Mucosa of gallbladder (tissue), 1 donor: ENCODE results near the gene RBMS3. TPM values are rescaled to one million over a fixed set of nuclear protein-coding genes. Genes with fewer than 3 reads are reported as not detected.

Experiments
- DNase-seq: peaks from one replicate; pipeline ENCODE4 v3.0.0-alpha.2; 2020; ENCODE audit warnings: low spot score
- total RNA-seq: library from RNA; stranded (reverse); gene quantifications from one replicate; pipeline ENCODE4 v1.2.1, GENCODE V29; 2021
- donor health status: DM: no; HTN: no; CAD: no.

The RBMS3 gene
- total RNA-seq, 1 donor from 2014 or later = 49.6 TPM

DNA sequence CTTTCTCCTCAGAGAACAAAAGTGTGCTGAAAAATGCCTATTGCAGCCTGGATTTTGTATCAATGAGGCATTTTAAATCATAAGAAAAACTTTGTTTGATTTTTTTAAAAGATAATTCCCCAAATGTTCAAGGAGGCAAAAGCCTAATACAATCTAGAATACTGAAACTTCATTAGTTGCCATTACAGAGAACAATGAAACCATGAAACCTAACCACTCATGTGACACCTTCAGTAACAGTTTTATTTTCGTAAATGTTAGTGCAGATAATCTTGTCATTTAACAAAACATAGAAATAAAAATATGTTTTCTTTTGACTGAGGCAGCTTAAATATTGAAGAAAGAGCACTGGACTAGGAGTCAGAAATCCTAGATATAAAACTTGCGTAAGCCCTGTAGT is 655.9 kb downstream of the RBMS3 start:
- no peak for DNase-seq

DNA sequence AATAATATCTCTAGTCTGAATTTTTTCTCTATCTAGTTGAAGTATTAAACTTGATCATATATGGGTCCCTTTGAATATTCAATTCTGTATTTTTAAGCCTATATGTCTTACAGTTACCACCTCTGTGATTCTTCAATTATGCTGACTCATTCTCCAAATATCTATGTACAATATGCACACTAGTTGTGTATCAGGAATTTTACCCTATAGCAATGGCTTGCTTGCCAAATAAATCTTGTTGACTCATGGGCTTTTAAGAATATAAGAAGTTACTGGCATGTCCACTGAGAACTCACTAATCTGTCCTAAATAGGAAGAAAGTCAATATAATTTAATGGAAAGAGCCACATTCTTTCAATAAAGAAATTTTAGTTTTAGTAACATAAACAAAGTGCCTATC is 656.3 kb downstream of the RBMS3 start:
- DNase-seq = no peak

DNA sequence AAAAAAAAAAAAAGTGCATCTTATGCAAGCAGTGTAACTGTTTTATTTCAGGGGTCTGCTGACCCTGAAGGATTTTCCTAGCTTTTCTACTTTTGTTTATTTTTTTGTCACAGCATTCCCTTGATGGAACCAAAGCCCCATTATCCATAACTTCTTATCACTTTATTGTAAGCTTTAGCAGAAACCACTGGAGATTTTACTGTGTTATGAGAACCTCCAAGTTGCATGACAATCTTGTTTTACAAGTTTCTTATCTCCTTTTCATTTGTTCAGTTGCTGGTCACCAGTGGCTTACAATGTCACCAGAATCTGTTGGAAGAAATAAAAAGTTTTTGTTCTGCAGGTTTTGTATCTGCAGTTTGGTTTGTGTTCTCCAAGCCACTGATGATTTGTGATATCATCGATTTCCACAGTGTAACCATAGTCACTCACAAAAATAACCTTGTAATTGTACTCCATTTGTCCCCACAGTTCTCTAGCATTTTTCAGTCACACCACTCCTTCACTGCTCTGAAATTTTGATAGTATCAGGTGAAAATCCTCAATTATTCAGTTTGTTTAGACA is 660.0 kb downstream of the RBMS3 start:
- no peak for DNase-seq

DNA sequence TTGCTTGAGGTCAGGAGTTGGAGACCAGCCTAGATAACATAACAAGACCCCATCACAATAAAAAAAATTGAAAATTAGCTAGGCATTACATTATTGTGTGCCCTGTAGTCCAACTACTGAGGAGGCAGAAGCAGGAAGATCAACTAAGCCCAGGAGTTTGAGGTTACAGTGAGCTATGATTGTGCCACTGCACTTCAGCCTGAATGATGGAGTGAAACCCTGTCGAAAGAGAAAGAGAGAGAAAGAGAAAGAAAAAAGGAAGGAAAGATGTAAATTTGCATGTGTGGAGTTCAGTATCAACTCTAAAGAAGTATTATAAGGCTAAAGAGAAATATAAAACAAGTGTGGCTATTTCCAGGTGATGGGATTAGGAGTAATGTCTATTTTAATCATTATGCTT is 661.4 kb downstream of the RBMS3 start:
- no peak for DNase-seq

DNA sequence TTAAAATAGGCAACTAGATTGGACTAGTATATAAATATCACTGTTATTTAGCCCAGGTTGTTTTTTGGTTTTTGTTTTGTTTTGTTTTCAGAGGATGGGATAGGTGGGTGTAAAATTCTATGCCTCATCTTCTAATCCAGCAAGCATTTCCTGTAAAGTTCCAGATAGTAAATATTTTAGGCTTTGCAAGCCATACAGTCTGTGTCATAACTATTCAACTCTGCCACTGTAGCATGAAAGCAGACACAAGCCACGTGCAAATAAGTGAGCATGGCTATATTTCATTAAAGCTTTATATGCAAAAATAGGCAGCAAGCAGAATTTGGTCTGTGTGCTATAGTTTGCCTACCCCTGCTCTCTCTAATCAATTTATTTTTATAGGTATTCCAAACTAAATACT is 668.3 kb downstream of the RBMS3 start:
- no peak for DNase-seq

DNA sequence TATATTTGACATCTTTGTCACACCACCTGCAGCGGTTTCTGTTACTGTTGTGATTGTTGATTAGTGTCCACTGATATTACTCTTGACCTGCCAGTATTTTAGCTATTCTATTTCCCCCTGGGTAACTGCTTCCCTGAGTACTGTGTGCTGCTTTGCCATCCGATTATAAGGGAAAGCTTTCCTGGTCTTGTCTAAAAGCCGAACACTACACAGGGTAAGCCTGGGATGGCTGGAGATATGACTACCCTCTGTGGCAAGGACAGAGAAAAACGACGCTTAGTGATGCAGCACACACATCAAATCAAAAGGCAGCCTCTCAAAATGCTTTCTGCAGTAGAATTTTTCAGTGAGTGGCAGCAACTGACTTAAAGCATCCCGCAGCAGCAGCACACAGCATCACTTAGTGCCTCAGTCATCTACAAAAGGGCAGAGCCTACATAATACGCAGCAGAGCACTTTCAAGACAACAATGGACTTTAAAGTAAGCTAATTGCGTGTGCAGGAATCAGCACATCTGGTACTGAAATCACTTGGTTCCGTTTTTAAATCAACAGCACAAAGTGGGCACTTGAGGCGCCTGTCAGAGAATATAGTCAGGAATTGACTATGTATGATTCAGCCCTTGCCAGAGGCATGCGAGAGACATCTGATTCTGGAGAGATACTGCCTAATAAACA is 669.2 kb downstream of the RBMS3 start:
- no peak for DNase-seq

DNA sequence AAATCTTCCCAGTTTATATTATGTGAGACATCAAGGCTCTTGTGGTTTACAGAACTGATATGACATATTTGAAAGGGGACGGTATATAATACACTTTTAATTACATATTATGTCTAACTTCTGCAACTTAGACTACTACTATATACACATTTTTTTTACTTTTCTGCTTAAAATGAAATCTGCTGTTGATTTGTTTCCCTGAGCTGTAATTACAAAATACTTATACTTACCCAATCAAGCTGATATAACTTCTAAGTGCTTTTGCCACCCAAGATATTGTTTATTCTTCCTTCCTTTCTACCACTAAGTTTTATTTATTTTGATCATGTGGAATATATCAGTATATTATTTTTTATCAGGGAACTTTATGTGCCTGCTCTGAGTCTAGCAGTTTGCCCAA is 671.6 kb downstream of the RBMS3 start:
- DNase-seq = no peak

DNA sequence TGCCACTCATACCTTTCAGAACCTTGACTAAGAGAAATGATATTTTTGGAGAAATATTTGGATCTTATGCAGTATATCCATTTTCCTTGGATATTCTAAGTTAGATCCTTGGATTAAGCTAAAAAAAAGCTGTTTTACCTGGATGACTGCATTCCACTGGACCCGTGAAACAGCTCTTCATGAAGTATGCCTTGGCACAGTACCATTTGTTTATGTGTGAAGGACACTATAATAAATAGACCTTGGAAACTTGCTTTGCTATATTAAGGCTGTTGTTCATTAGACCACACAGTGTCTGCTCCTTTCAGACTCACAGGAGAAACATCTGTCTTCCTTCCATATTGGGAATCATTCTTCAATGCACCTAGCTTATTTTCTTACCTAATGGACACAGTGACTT is 674.5 kb downstream of the RBMS3 start:
- no peak for DNase-seq

DNA sequence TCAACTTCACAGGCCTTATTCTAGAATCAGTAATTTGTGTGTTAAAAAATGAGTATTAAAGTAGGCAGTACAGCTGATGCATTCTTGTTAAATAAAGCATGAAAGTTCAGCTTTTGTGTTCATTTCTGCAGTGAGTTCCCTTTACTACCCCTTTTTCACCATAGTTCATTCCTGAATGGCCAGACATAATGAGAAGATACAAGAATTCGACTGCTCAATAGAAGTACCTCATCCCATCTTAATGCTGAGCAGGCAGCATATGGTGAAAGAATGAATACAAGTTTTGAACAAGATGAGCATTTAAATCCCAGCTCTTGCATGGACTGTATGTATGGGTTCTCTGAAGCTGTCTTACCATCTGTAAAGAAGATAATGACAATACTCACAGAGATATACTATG is 677.9 kb downstream of the RBMS3 start:
- DNase-seq = no peak

DNA sequence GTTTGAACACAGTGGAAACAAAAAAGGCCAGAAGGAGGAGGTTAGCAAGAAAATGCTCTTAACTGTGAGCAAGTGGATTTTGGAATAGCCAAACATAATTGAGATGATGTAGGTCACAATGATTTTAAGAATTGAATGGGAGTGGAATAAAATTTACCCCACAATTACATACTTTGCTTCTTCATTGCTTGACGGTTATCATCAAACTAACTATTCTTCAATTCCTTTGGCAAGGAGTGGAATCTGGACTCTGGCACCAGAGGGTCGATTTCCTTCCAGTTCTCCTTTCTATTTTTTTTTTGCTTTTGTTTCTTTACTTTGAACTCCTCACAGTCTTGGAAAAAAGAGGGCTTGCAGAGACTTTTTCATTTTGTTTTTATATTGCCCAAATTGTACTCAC is 691.0 kb downstream of the RBMS3 start:
- DNase-seq = no peak

DNA sequence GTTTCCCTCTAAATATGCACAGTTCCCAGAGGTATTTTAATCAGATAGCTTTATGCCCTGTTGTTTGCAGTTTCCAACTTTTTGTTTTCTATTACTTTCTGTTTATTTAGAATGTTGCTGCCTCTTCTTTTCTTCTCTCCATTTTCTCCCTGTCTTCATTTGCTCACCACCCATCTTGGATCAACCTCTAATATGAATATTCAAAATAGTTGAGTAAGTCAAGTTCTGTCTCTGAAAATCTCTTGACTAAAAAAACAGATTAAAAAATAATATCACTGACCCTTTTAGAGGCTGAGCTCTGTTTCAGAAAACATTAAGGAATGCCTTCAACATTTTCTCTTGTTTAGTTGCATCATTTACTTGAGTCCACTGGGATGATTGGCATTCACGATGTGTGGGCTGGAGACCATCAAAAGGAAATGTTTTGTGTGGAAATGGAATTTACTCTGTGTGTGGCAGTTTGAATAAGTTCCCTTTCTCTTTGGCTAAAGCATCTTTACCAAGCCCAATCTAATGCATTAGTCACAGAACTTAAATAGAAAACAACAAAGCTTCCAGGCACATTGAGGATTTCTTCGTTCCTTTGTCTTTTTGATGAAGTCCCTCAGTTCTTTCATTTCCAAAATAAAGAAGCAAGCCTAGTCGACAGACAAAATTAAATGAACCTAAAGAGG is 691.6 kb downstream of the RBMS3 start:
- DNase-seq = no peak

DNA sequence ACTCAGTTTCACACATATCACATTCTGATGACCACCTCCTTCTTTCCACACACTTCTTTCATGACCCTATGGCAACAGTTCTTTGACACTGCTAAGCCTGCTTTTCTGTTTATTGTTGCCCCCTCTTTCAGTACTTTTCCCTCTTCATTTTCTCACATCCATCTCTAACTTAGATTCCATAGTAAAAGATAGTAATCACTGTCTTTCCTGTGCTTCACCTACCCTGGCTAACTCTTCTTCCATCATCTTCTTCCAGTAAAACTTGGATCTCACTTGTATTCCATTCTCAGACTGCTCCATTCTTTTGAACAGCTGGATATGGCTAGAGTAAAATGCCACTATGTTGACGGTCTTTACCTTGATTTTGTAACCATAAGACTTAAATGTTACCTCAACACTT is 692.9 kb downstream of the RBMS3 start:
- DNase-seq = no peak

DNA sequence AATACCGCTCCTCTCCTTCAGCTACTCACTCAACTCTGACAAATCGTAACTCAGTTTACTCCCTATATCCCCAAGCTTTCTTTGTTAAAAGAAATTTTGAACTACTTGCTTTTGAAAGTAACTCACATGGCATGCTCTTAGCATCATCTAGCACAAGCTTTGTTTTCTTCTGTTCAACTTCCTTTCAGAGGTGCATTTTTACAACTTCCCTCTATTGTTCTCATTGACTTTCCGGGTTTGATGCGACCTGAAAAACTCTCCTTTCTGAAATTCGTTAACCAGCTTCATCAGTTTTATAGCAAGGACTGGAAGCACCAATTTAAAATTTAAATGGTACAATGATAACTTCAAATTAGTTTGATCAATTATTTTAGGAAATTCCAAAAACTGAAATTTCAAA is 696.0 kb downstream of the RBMS3 start:
- no peak for DNase-seq

DNA sequence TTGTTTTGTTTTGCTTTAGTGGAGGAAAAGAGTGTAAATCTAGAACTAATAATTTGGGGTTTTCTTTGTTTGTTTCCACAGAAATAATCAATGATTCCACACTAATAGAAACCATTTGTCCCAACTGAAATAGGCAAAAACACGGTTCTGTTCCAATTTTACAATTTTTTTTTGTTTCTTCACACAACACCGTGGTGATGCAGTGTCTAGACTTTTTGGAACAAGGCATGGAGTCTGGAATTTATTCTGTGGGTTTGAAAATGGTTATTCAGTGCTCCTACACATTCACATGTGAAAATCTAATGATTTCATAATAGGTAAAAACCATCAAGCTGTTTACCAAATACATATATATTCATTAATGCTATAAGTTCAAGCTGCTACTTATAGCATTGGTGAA is 696.5 kb downstream of the RBMS3 start:
- DNase-seq = no peak

DNA sequence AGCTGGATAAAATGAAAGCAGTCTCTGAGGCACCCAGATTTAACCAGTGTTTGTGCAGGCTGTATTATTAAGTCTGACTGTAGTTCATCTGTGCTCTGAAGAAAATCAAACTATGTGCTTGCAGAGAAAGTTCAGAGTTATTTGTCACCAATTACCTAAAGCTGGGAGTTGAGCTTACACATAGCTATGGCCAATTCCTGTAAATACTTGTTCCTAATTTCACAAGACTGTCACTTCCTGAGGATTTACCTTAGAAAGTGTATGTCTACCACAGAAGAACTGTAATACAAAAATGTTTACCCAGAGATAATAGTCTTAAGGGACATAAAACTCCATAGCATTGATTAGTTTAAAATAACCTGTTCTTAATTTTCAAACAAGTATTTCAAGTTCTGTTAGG is 697.2 kb downstream of the RBMS3 start:
- DNase-seq = no peak

DNA sequence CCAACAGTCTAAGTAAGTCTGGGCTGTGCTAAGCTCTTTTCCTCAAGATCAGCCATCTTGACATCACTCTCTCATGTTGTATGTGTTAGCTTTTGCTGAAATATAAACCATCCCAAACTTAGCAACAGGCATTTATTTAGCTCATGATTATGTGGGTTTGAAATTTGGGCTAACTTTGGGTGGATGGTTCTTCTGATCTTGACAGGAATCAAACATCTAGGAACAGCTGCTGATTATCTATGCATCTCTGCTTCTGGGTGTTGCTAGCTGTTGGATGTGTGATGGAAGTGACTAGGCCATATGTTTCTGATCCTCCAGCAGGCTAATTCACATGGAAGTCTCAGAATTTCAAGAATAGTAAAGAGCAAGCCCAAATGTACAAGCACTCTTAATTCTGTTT is 710.3 kb downstream of the RBMS3 start:
- DNase-seq = no peak

DNA sequence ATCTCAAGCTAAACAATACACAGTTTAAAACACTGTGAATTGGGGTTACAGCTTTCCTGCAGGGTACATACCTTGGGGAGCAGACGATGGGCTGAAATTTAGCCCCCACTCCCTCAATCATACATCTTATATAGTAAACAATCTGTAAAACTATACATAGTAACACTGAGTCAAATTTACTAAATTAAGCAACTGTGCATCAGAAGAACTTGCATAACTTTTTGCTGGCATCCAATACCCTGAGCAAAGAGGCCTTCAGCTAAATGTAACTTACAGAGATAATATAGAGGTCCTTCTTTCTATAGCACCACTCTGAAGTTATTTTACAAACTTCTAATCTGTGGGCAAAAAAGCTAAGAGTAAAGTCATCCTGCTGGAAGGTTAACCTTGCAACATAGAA is 721.9 kb downstream of the RBMS3 start:
- DNase-seq = no peak

DNA sequence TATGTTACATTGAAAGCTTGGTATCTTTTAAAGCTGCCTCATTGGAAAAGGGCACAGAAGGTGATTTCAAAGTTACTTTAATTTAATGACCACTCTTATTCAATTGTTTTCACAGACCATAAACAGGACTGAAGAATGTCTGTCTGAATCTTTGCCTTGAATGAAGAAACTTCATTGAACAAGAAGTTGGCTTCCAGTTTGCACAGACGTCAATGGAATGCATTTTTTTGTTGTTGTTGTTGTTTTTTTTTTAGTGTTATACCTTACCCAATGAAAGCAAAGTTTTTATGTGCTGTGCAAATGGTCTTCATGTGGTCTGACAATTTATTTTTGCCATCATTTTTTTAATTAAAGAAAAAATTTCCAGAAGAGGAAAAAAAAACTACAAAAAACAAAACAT is 722.9 kb downstream of the RBMS3 start:
- DNase-seq = no peak

DNA sequence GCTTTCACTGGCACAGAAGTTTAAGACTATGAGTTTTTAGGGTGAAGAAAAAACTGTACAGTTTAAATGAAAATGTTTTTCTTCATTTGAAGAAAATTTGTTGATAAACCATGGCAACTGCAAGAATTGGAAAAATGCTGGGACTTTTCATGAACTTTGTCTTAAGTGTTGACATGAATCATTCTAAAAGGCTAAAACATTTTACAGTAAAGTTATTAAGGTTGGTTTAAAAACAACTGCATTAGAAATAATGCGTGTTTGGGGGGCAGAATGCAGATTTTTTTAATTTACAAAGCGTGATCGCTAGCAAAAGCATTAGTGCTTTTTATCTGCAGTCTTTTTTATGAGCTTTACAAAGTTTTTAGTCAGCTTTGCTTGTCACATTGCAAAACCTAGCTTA is 723.6 kb downstream of the RBMS3 start:
- no peak for DNase-seq

DNA sequence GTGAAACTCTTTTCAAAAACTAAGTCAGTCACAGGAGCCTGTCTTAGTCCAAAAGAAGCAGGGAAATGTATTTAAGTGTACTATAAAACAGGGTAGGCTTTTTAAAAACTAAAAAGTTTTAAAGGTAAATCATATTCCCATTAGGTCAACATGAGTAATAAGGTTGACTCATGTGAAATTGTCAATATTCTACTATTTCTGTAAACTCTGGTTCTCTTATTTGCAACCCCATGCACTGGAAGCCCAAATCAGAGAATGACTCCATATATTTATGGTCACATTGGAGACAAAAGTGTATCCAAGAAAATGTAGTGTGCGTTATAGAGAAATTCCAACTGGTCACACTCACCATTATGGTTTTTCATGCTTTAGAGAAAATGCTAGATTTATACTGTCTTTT is 725.2 kb downstream of the RBMS3 start:
- no peak for DNase-seq

DNA sequence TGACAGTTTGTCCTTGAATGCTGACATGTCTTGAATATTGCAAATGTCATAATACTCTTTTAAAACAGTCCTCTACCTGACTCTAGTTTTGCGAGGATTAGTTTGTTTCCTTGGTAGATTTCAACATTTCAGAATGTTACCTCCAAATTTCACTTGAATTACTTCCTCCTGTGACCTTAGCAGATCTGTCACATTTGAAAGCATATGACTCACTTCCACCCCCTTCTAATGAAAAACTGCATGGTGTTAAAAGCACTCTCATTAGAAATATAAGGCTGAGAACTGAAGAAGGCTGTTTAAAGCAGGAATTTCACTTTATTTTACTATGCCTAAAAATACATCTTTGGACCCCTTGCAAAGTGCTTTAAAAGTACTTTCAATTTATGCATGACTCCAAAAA is 726.8 kb downstream of the RBMS3 start:
- DNase-seq = no peak

DNA sequence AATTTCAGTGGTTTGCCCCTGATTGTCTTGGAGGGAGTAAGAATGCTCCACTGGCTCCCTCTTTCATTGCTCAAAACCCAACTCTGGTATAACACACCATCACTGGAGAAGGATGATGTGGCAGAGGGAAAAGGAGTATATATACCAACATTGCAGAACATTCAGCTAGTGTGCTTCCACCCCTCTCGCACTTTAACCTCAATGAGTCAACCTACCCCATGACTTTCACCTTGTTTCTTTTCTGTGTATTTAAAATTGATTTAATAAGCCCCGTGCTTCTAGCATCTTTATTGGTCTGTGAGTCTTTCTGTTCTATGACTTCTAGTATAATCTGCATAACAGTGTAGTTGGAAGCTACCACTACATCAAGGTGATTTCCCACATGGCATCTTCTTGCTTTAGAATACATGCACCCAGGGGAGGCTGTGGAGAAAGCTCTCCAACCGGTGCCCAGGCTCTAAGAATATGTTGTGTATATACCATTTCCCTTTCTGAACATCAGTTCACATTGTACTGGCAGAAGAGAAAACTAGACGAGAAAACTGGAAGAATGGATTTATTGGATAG is 730.4 kb downstream of the RBMS3 start:
- DNase-seq = no peak

DNA sequence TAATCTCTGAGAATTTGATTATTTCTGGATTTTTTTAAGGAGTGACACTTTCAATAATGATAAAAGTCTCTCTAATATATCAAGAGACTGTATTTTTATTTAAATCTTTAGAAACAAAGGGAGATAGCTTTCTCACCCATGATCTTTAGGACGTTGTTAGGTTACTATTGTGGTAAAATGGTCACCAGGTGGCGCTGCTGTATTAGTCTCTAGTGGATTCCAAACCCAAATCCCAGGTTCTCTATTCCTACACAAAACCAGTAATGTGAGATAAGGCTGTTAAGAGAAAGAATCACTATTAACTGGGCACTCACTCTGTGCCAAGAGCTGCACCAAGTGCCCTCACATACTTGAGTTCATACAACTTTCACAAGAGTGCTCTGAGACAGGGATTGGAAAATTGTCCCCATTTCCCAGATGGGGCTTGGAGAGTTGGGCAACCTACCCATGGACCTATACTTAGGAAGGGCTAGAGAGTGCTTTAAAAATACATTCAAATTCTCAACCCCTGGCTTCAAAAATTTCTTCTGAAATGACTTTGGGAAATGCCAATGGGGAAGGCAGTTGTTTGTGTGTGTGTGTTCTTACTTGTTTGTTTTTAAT is 732.2 kb downstream of the RBMS3 start:
- peak; percentile 76 for DNase-seq
